ENCODE data around the gene SPRED3.

Gene SPRED3

DNA sequence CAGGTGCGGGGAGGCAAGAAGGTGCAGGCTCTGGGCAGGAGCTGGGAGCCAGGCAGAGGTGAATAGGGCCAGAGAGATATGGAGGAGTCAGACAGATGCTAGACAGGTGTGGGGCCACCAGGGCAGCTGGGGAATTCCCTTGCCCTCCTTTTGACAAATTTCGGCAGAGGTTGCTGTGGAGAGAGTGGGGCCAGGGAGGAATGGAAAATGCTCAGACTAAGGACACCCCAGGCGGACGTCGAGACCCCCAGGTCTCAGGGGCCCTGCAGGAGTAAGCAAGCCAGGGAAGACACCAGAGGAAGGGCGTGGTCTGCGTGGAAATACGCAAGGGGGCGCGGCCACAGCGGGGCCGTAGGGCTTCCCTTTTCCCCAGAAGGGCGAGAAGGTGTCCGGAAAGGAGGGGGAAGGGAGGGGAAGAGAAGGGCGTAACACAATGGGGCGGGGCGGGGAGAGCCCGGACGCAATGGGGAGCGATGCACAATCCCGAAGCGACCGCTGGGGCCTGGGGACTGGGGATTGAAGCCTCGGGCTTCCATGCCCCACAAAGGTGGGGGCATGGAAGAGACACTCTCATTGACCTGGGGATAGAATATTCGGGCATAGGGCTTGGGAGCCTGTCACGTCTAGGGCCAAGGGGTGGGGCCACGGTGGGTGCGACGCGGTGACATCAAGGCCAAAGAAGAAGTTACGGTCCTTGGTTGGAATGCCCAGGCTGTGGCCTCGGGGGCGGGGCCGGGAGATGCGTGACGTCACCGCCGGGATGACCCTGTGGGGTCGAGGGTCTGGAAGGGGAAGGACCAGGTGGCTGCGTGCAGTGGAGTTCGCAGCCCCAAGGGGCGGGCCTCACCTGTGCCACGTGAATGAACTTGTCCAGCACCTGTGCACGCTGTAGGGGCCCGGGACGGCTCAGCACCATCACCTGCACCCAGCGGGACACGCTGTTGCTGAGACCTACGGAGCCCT is 29.3 kb downstream of the SPRED3 start:
- no peak for TF ChIP-seq CTCF (IDR thresholded peaks at IDR 0.05; ENCODE audit: control extremely low read depth, extremely low read depth, low read depth, missing control alignments)
- ChIA-PET POLR2A (no interaction called here), CTCF (interaction anchor here (4.7 kb wide), 1 partner anchor 14 kb away, joined by 37 read pairs; the partner anchor contains the start of gene FAM98C)
- DNase-seq (ENCODE audit: extremely low spot score), result peak; percentile 72

GRCh38 chr19:38420935-38421334 is 32.4 kb downstream of the SPRED3 start:
- CTCF ChIA-PET, result interaction anchor here (3.4 kb wide), 1 partner anchor 18 kb away, joined by 25 read pairs; the partner anchor contains the start of gene FAM98C
- no peak for DNase-seq (ENCODE audit: extremely low spot score)
- TF ChIP-seq CTCF (IDR thresholded peaks at IDR 0.05; ENCODE audit: control extremely low read depth, extremely low read depth, low read depth, missing control alignments), result no peak
- POLR2A ChIA-PET, result no interaction called here

DNA sequence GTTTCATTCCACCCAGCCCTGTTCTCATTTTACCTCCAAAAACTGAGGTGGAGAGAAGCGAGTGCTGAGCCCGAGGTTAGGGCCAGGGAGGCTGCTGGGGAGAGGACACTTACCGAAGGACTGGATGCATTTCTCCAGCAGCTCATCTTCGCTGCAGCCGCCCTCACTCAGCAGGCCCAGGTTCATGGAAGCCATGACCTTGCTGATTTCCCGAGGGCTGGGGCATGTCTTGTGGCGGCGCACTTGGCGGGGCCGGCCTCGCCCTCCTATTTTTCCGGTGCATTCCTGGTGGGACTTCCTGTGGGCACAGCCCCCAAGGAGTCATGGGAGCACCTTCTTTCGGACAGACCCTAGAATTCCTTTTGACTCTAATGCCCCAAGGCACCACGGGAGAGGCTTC is 33.4 kb downstream of the SPRED3 start:
- CTCF ChIA-PET, result interaction anchor here (1.3 to 3.4 kb wide), 2 partner anchors 19 kb away, joined by 5 to 25 read pairs; partner anchors contain the start of gene FAM98C
- DNase-seq (ENCODE audit: extremely low spot score), result no peak

GRCh38 chr19:38422438-38422837 is 33.9 kb downstream of the SPRED3 start:
- ChIA-PET CTCF (interaction anchor here (1.3 kb wide), 1 partner anchor 20 kb away, joined by 5 read pairs; the partner anchor contains the start of gene FAM98C), POLR2A (no interaction called here)
- TF ChIP-seq CTCF (IDR thresholded peaks at IDR 0.05; ENCODE audit: control extremely low read depth, extremely low read depth, low read depth, missing control alignments), result no peak
- no peak for DNase-seq (ENCODE audit: extremely low spot score)

More for the DNA sequence above, 33.4 kb downstream of the SPRED3 start:
- no peak for TF ChIP-seq CTCF (IDR thresholded peaks at IDR 0.05; ENCODE audit: control extremely low read depth, extremely low read depth, low read depth, missing control alignments)
- POLR2A ChIA-PET, result no interaction called here

DNA sequence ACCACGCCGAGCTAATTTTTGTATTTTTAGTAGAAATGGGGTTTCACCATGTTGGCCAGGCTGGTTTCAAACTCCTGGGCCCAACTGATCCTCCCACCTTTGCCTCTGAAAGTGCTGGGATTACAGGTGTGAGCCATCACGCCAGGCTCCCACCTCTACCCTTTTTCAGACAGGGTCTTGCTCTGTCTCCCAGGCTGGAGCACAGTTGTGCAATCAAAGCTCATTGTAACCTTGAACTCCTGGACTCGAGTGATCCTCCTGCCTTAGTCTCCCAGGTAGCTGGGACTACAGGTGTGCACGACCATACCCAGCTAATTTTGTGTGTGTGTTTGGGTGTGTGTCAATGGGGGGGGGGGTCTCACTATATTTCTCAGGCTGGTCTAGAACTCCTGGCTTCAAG is 35.8 kb downstream of the SPRED3 start:
- no peak for DNase-seq (ENCODE audit: extremely low spot score)
- POLR2A ChIA-PET, result interaction anchor here (0.6 kb wide), 1 partner anchor 918 kb away, joined by 3 read pairs; the partner anchor contains the start of gene SAMD4B
- TF ChIP-seq CTCF (IDR thresholded peaks at IDR 0.05; ENCODE audit: control extremely low read depth, extremely low read depth, low read depth, missing control alignments), result no peak
- CTCF ChIA-PET, result interaction anchor here (5.8 kb wide), 1 partner anchor 21 kb away, joined by 29 read pairs; the partner anchor contains the start of gene FAM98C

- CTCF ChIA-PET, result interaction anchor here (1.2 to 5.8 kb wide), 2 partner anchors 12 to 22 kb away, joined by 3 to 29 read pairs; partner anchors contain the start of gene FAM98C
- DNase-seq (ENCODE audit: extremely low spot score), result no peak
- POLR2A ChIA-PET, result no interaction called here
- no peak for TF ChIP-seq CTCF (IDR thresholded peaks at IDR 0.05; ENCODE audit: control extremely low read depth, extremely low read depth, low read depth, missing control alignments)
Observed at GRCh38 chr19:38425222-38425809, 36.8 kb downstream of the SPRED3 start.
